ENCODE results near the gene CEP128.

DNA sequence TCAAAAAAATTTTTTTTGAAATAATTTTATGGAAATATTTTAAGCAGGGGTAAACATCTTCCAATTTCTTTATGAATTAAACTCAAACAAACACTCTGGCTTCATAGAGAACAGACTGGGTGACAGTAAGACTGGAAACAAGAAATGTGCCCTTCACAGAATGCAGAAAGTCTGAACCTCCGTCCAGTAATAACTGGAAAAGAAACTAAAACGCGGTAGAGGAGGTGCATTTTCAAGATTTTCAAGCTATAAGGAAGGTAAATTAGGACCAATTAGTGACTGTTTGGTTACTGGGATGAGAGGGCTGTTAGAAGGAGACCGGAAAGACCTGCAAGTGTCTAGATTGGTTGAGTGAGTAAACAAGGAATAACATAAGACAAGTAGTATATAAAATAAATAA lies 245.7 kb downstream of the CEP128 start:
- TF ChIP-seq, protein P1, sequence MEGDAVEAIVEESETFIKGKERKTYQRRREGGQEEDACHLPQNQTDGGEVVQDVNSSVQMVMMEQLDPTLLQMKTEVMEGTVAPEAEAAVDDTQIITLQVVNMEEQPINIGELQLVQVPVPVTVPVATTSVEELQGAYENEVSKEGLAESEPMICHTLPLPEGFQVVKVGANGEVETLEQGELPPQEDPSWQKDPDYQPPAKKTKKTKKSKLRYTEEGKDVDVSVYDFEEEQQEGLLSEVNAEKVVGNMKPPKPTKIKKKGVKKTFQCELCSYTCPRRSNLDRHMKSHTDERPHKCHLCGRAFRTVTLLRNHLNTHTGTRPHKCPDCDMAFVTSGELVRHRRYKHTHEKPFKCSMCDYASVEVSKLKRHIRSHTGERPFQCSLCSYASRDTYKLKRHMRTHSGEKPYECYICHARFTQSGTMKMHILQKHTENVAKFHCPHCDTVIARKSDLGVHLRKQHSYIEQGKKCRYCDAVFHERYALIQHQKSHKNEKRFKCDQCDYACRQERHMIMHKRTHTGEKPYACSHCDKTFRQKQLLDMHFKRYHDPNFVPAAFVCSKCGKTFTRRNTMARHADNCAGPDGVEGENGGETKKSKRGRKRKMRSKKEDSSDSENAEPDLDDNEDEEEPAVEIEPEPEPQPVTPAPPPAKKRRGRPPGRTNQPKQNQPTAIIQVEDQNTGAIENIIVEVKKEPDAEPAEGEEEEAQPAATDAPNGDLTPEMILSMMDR (IDR thresholded peaks at IDR 0.05) = no peak
- TF ChIP-seq POLR2AphosphoS5 (IDR thresholded peaks at IDR 0.05) (no peak), POLR2A (IDR thresholded peaks at IDR 0.05) (no peak)

Measured in gastroesophageal sphincter (tissue), 3 donors.